ENCODE data around the gene CACYBP.

Gene CACYBP

DNA sequence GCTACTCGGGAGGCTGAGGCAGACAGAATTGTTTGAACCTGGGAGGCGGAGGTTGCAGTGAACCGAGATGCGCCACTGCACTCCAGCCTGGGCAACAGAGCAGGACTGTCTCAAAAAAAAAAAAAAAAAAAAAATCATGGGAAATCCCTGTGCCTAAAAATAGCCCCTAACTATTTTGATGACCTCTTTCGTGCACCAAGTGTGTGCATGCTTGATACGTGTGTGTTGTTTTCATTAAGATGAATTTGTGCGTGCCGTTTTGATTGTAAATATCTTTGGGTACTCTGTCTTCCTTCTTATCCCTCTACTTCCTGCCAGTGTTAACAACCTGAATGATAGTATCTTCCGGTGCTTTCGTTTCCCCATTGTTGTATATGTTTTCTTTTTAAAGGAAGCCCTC is 9.8 kb downstream of the CACYBP start:
- no peak for TF ChIP-seq ZFX (IDR thresholded peaks at IDR 0.05)
- TF ChIP-seq, protein P1, sequence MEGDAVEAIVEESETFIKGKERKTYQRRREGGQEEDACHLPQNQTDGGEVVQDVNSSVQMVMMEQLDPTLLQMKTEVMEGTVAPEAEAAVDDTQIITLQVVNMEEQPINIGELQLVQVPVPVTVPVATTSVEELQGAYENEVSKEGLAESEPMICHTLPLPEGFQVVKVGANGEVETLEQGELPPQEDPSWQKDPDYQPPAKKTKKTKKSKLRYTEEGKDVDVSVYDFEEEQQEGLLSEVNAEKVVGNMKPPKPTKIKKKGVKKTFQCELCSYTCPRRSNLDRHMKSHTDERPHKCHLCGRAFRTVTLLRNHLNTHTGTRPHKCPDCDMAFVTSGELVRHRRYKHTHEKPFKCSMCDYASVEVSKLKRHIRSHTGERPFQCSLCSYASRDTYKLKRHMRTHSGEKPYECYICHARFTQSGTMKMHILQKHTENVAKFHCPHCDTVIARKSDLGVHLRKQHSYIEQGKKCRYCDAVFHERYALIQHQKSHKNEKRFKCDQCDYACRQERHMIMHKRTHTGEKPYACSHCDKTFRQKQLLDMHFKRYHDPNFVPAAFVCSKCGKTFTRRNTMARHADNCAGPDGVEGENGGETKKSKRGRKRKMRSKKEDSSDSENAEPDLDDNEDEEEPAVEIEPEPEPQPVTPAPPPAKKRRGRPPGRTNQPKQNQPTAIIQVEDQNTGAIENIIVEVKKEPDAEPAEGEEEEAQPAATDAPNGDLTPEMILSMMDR (conservative IDR thresholded peaks at IDR 0.05): no peak
- no peak overlapping the region for H3K27ac ChIP-seq

DNA sequence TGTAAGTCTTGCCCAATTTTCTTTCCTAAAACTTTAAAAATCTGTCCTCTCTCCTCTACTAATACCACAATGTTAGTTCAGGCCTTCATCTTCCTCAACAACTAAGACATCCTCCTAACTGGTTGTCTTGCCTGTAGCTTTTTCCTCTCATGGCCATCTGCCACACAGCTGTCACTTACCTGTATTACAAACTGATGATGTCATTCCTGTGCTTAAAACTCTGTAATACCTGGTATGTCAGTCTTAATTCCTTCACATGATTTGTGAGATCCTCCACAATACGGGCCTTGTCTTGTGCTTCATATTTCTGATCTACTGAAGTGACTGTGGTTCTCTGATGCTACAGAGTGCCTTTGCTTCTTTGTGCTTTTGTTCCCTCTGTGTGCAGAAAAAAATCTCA is 13.7 kb downstream of the CACYBP start:
- no peak for TF ChIP-seq ZFX (IDR thresholded peaks at IDR 0.05)
- TF ChIP-seq, protein P1 (conservative IDR thresholded peaks at IDR 0.05): no peak
- no peak overlapping the region for H3K27ac ChIP-seq

DNA sequence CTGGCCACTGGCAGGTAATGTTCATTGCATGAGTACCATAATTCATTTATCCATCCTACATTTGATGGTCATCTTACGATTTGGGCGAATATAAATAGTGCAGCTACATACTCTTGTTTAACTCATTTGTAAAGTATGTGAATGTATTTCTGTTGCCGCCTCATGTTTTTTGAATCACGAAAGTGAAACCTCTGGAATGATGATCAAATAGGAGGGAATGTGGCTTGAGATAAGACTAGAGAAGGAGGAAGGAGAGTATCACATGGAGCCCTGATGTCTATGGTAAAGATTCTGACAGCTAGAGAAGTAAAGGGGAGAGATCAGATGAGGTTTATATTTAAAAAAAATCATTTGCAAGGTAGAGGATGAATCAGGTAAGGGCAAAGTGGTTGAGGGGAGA is 15.5 kb downstream of the CACYBP start:
- no peak overlapping the region for H3K27ac ChIP-seq
- TF ChIP-seq, protein P1 (conservative IDR thresholded peaks at IDR 0.05): no peak

DNA sequence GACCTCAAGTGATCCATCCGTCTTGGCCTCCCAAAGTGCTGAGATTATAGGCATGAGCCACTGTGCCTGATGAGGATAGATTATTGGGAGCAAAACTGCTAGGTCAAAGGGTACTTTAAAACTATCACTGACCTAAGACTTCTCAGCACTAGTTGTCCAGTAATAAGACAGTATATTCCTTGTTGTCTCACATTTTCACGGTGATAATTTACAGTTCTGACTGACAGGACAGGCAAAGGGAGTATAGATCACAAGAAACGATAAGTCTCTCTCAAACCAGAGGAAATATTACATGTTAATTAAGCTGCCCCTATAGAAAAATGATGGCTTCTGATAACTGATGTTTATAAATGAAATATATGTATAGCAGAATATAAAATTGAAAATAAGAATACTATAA is 19.8 kb downstream of the CACYBP start:
- no peak overlapping the region for H3K27ac ChIP-seq
- TF ChIP-seq, protein P1 (conservative IDR thresholded peaks at IDR 0.05): no peak
- TF ChIP-seq ZFX (IDR thresholded peaks at IDR 0.05): no peak

DNA sequence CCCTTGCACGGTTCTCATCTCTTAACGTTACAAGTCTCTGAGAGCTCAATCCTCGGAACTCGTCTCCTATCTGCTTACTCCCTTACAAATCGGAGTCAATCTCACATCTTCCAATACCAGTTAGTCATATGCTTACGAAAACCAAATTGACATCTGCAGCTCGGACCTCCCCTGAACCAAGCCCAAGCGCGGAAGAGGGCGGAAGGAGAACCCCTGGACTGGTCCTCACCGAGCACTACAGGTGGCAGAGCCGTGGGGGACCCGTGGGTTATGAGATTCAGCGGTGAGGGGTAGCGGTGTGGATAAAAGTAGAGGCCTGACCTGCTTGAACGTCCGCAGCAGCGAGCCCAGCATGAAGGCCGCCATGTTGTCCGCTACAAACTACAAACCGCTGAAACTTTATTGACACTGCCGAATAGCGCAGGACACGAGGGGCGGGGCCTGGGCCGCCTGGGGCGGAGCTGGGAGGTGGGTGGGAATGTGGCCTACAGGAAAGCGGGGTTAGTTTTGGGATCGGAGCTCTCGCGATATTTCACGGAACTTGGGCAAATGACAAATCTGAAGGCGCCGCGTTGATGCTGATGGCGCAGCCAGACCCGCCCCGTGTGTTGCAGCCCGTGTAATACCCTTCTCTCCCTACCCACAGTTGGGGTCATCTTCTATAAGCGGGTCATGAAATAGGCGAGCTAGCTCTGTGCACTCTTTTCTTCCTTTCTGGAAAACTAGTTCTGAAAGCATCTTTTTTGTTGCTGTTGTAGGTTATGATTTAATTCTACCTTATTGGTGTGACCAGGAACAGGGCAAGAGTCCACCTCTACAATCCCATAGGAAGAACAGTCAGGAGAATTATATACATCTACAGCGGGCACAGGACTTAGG is 23.5 kb downstream of the CACYBP start, which contains the start of gene MRPS14:
TSS of gene MRPS14 (minus strand) at position 383 of the 879 bp plus-strand sequence. CDS start at position 366, 17 bp downstream.
- TF ChIP-seq, protein P1 (conservative IDR thresholded peaks at IDR 0.05): no peak
- TF ChIP-seq ZFX (IDR thresholded peaks at IDR 0.05): peak; percentile 57
- peak within 1 kb of the TSS; percentile 91 for H3K27ac ChIP-seq

DNA sequence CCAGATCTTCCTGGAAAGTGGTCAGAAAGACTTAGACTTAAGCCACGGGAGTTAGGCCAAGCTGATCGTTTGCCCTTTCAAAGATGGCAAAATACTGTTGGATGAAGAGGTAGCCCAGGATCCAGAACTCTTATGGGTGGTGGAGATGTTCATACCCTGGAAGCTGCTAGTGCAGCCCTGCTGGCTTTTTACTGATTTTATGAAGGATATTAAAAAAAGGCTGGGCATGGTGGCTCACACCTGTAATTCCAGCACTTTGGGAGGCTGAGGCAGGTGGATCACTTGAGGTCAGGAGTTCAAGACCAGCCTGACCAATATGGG is 24.1 kb downstream of the CACYBP start:
- H3K27ac ChIP-seq: peak overlapping the region; percentile 91

DNA sequence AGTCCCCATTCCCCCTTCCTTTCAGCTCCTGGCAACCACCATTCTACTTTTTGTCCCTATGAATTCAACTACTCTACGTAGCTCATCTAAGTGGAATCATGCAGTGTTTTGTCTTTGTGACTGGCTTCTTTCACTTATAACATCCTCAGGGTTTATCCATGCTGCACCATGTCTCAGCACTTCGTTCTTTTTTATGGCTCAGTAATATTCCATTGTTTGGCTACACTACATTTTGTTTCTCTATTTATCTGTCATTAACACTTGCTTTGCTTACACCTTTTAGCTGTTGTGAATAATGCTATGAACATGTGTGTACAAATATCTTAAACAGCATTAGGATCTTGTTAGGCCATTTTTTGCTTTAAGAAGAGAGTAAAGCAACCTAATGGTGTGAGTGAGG is 25.0 kb downstream of the CACYBP start:
- TF ChIP-seq ZFX (IDR thresholded peaks at IDR 0.05): no peak
- TF ChIP-seq, protein P1 (conservative IDR thresholded peaks at IDR 0.05): no peak
- H3K27ac ChIP-seq: no peak overlapping the region

DNA sequence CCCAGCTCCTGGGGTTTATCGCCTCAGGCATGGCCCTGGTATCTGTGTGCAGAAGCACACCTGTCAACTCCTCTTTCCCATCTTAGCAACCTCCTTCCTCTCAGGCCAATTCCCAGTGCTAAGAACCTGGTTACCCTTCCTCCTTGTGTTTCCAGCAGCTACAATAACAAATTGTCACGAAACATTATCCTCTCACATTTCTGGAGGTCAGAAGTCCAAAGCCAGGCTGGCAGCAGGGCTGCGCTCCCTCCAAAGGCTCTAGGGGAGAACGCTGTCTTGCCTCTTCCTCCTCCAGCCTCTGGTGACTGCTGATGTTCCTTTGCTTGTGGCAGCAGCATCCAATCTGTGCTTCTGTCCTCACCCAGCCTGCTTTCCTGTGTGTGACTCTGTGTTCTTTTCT is 34.2 kb downstream of the CACYBP start:
- H3K27ac ChIP-seq: no peak overlapping the region
- TF ChIP-seq ZFX (IDR thresholded peaks at IDR 0.05): no peak
- TF ChIP-seq, protein P1 (conservative IDR thresholded peaks at IDR 0.05): no peak

All from C4-2B (cell line).